Mesendoderm (in vitro differentiated cells): ENCODE results near the gene MYH15.

Experiments
- DNase-seq: peaks from one replicate; pipeline ENCODE4 v3.0.0; 2013
- H2AK5ac ChIP-seq: 2 replicates; pipeline ENCODE4 v1.6.1; 2013; ENCODE audit warnings: low read length, inconsistent platforms
- H2BK120ac ChIP-seq: 2 replicates; pipeline ENCODE4 v1.6.1; 2013; ENCODE audit warnings: low read depth, mild to moderate bottlenecking, low read length, moderate library complexity, mixed read lengths
- H2BK15ac ChIP-seq: replicated peaks from 2 replicates; pipeline ENCODE4 v1.6.1; 2013; ENCODE audit warnings: low read depth, mild to moderate bottlenecking, moderate library complexity
- H2BK5ac ChIP-seq: 2 replicates; pipeline ENCODE4 v1.6.1; 2013; ENCODE audit warnings: low read length, inconsistent platforms
- H3K18ac ChIP-seq: 2 replicates; pipeline ENCODE4 v1.6.1; 2013; ENCODE audit warnings: mild to moderate bottlenecking, low read length, mixed read lengths
- H3K23ac ChIP-seq: one replicate; pipeline ENCODE4 v1.6.1; 2013; ENCODE audit warnings: low read length
- H3K27ac ChIP-seq: 2 replicates; pipeline ENCODE4 v1.5.1; 2013; ENCODE audit warnings: low read depth, mild to moderate bottlenecking, inconsistent platforms, low read length, moderate library complexity
- H3K27me3 ChIP-seq: 2 replicates; pipeline ENCODE4 v1.6.1; 2013; ENCODE audit warnings: low read length, control low read depth, mild to moderate bottlenecking, inconsistent platforms; ENCODE audit not compliant: insufficient read depth, poor library complexity
- H3K36me3 ChIP-seq: 2 replicates; pipeline ENCODE4 v1.6.1; 2013; ENCODE audit warnings: low read length, inconsistent platforms; ENCODE audit not compliant: control insufficient read depth, insufficient read depth
- H3K4ac ChIP-seq: one replicate; pipeline ENCODE4 v1.6.1; 2013; ENCODE audit warnings: low read depth, mild to moderate bottlenecking, low read length, moderate library complexity
- H3K4me1 ChIP-seq: 2 replicates; pipeline ENCODE4 v1.6.1; 2013; ENCODE audit warnings: low read depth, low read length, inconsistent platforms; ENCODE audit not compliant: control insufficient read depth
- H3K4me2 ChIP-seq: 2 replicates; pipeline ENCODE4 v1.6.1; 2013; ENCODE audit warnings: low read length
- H3K4me3 ChIP-seq: 2 replicates; pipeline ENCODE4 v1.5.1; 2013; ENCODE audit warnings: mild to moderate bottlenecking, low read length
- H3K56ac ChIP-seq: one replicate; pipeline ENCODE4 v1.6.1; 2013; ENCODE audit warnings: low read length
- H3K79me1 ChIP-seq: 2 replicates; pipeline ENCODE4 v1.6.1; 2013; ENCODE audit warnings: low read length, inconsistent platforms
- H3K79me2 ChIP-seq: 2 replicates; pipeline ENCODE4 v1.6.1; 2013; ENCODE audit warnings: mild to moderate bottlenecking, low read length; ENCODE audit not compliant: control insufficient read depth, insufficient read depth
- H3K9ac ChIP-seq: 2 replicates; pipeline ENCODE4 v1.6.1; 2013; ENCODE audit warnings: low read length, inconsistent platforms
- H4K5ac ChIP-seq: one replicate; pipeline ENCODE4 v1.6.1; 2013; ENCODE audit warnings: low read length
- H4K8ac ChIP-seq: one replicate; pipeline ENCODE4 v1.6.1; 2013; ENCODE audit warnings: low read depth, mild to moderate bottlenecking, control low read depth, low read length, moderate library complexity
- WGBS: extraction: QIAGEN DNeasy Blood & Tissue Kit; methylation state at CpG from one replicate; pipeline ENCODE4 v1.1.7; 2013; ENCODE audit warnings: low lambda C conversion rate, missing lambda C conversion rate; ENCODE audit not compliant: insufficient coverage; ENCODE audit errors: extremely low coverage; 5-methylcytosine and 5-hydroxymethylcytosine counted together

MYH15 gene

GRCh38 chr3:108477511-108478147 lies 32.8 kb downstream of the MYH15 start:
- H4K5ac ChIP-seq: no peak overlapping the region
- no peak overlapping the region for H2AK5ac ChIP-seq
- no peaks in the 10 kb centered on the region for H3K27me3 ChIP-seq
- H3K4me2 ChIP-seq: no peak overlapping the region
- H3K9ac ChIP-seq: no peak overlapping the region
- peaks cover 2% of the 10 kb centered on the region for H3K4me1 ChIP-seq
- H3K56ac ChIP-seq: no peak overlapping the region
- no peak overlapping the region for H2BK15ac ChIP-seq
- H2BK120ac ChIP-seq: no peak overlapping the region
- H2BK5ac ChIP-seq: no peak overlapping the region
- no peak overlapping the region for H3K18ac ChIP-seq
- H4K8ac ChIP-seq: no peak overlapping the region
- H3K36me3 ChIP-seq: no peaks in the 10 kb centered on the region
- no CpG with 5 or more reads among the region's 4 CpGs for WGBS
- peak; percentile 71 for DNase-seq
- H3K4me3 ChIP-seq: no peak overlapping the region
- no peaks in the 10 kb centered on the region for H3K79me2 ChIP-seq
- H3K4ac ChIP-seq: no peak overlapping the region
- H3K27ac ChIP-seq: no peak overlapping the region
- no peak overlapping the region for H3K23ac ChIP-seq
- no peaks in the 10 kb centered on the region for H3K79me1 ChIP-seq

GRCh38 chr3:108475220-108475782 lies 35.1 kb downstream of the MYH15 start:
- no peak overlapping the region for H2BK120ac ChIP-seq
- H3K4me1 ChIP-seq: peaks cover 5% of the 10 kb centered on the region
- H3K36me3 ChIP-seq: no peaks in the 10 kb centered on the region
- H3K9ac ChIP-seq: no peak overlapping the region
- H3K79me1 ChIP-seq: no peaks in the 10 kb centered on the region
- H2AK5ac ChIP-seq: no peak overlapping the region
- no peaks in the 10 kb centered on the region for H3K27me3 ChIP-seq
- H2BK5ac ChIP-seq: no peak overlapping the region
- no peak overlapping the region for H3K23ac ChIP-seq
- no peaks in the 10 kb centered on the region for H3K79me2 ChIP-seq
- no peak overlapping the region for H3K4me2 ChIP-seq
- no peak overlapping the region for H3K18ac ChIP-seq
- no peak overlapping the region for H4K5ac ChIP-seq
- DNase-seq: no peak
- H3K4me3 ChIP-seq: no peak overlapping the region
- no peak overlapping the region for H3K4ac ChIP-seq
- no peak overlapping the region for H3K56ac ChIP-seq
- no peak overlapping the region for H2BK15ac ChIP-seq
- WGBS: no CpG with 5 or more reads among the region's 1 CpG
- H4K8ac ChIP-seq: no peak overlapping the region
- H3K27ac ChIP-seq: no peak overlapping the region

DNA sequence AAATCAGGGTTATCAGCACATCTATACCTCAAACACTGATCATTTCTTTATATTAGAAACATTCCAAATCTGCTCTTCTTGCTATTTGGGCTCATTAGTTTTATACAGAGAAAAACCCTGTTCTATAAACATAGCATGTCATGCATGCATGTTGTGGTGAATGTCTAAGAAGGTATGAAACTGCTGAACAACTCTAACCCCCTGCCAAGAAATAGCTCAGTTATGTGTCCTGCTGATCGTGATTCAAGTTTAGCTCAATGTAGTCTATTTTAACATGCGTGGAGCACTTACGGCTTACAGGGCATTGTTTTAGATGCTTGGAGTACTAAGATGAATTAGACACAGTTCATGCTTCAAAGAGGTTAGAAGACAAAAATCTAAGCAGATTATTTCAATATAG lies 35.8 kb downstream of the MYH15 start:
- no peak overlapping the region for H3K18ac ChIP-seq
- no peaks in the 10 kb centered on the region for H3K27me3 ChIP-seq
- H3K23ac ChIP-seq: no peak overlapping the region
- H2AK5ac ChIP-seq: no peak overlapping the region
- H3K56ac ChIP-seq: no peak overlapping the region
- no peaks in the 10 kb centered on the region for H3K79me1 ChIP-seq
- H3K27ac ChIP-seq: no peak overlapping the region
- no peak overlapping the region for H3K4me3 ChIP-seq
- no peak overlapping the region for H2BK5ac ChIP-seq
- H3K4ac ChIP-seq: no peak overlapping the region
- H3K4me1 ChIP-seq: peaks cover 5% of the 10 kb centered on the region
- no peaks in the 10 kb centered on the region for H3K79me2 ChIP-seq
- no peak overlapping the region for H4K8ac ChIP-seq
- no peak overlapping the region for H4K5ac ChIP-seq
- no peak for DNase-seq
- H3K4me2 ChIP-seq: no peak overlapping the region
- no peak overlapping the region for H2BK120ac ChIP-seq
- no CpG with 5 or more reads among the region's 3 CpGs for WGBS
- no peak overlapping the region for H2BK15ac ChIP-seq
- no peaks in the 10 kb centered on the region for H3K36me3 ChIP-seq
- H3K9ac ChIP-seq: no peak overlapping the region

GRCh38 chr3:108473711-108474110 lies 36.7 kb downstream of the MYH15 start:
- Histone ChIP-seq H3K4me3 (no peak overlapping the region), H2BK5ac (no peak overlapping the region), H2AK5ac (no peak overlapping the region), H3K4me1 (peaks cover 5% of the 10 kb centered on the region), H3K27me3 (no peaks in the 10 kb centered on the region), H3K79me1 (no peaks in the 10 kb centered on the region), H3K56ac (no peak overlapping the region), H2BK120ac (no peak overlapping the region), H3K36me3 (no peaks in the 10 kb centered on the region), H3K4me2 (no peak overlapping the region), H3K4ac (no peak overlapping the region), H4K5ac (no peak overlapping the region), H3K18ac (no peak overlapping the region), H3K9ac (no peak overlapping the region), H3K79me2 (no peaks in the 10 kb centered on the region), H3K27ac (no peak overlapping the region), H2BK15ac (no peak overlapping the region), H3K23ac (no peak overlapping the region), H4K8ac (no peak overlapping the region)
- peak; percentile 84 for DNase-seq

GRCh38 chr3:108472001-108472591 lies 38.3 kb downstream of the MYH15 start:
- Histone ChIP-seq H2BK120ac (no peak overlapping the region), H4K8ac (no peak overlapping the region), H3K9ac (no peak overlapping the region), H3K56ac (peak overlapping the region; percentile 10), H2AK5ac (no peak overlapping the region), H3K4me3 (no peak overlapping the region), H2BK5ac (peak overlapping the region; percentile 28), H3K27ac (no peak overlapping the region), H4K5ac (no peak overlapping the region), H3K36me3 (no peaks in the 10 kb centered on the region), H3K23ac (no peak overlapping the region), H3K18ac (peak overlapping the region; percentile 65), H3K27me3 (no peaks in the 10 kb centered on the region), H3K4me1 (peaks cover 5% of the 10 kb centered on the region), H3K79me2 (no peaks in the 10 kb centered on the region), H3K4me2 (no peak overlapping the region), H3K79me1 (no peaks in the 10 kb centered on the region), H2BK15ac (no peak overlapping the region), H3K4ac (peak overlapping the region; percentile 65)
- DNase-seq: peak; percentile 62
- WGBS: no CpG with 5 or more reads among the region's 5 CpGs

- Histone ChIP-seq H2BK15ac (no peak overlapping the region), H3K36me3 (no peaks in the 10 kb centered on the region), H3K56ac (no peak overlapping the region), H3K9ac (no peak overlapping the region), H3K23ac (no peak overlapping the region), H3K79me1 (no peaks in the 10 kb centered on the region), H2BK5ac (no peak overlapping the region), H4K5ac (no peak overlapping the region), H3K79me2 (no peaks in the 10 kb centered on the region), H3K4me2 (no peak overlapping the region), H3K27ac (no peak overlapping the region), H3K4me1 (peaks cover 5% of the 10 kb centered on the region), H3K4me3 (no peak overlapping the region), H4K8ac (no peak overlapping the region), H2BK120ac (no peak overlapping the region), H3K4ac (no peak overlapping the region), H3K27me3 (no peaks in the 10 kb centered on the region), H2AK5ac (no peak overlapping the region), H3K18ac (no peak overlapping the region)
- peak; percentile 39 for DNase-seq
These were observed 39.0 kb downstream of the MYH15 start for GRCh38 chr3:108471426-108471825.
